ENCODE results near the gene RGS14. TPM values are rescaled to one million over a fixed set of nuclear protein-coding genes. Genes with fewer than 3 reads are reported as not detected.

The RGS14 gene
- total RNA-seq, 1 experiment from 2014 or later, result 9.4 TPM

- Histone ChIP-seq H3K9ac (ENCODE audit: low read length) (no peak overlapping the region), H3K4me3 (replicated peaks in 1 of 2; ENCODE audit: low read depth in 1 of 2, low read length in 2 of 2) (no peak overlapping the region), H3K9me2 (ENCODE audit: insufficient read depth) (no peaks in the 10 kb centered on the region), H3K4me1 (ENCODE audit: control insufficient read depth in 1 of 2, insufficient read depth in 2 of 2, low read length in 2 of 2) (peaks cover 18 to 48% of the 10 kb centered on the region in 2 experiments), H3K36me3 (ENCODE audit: control insufficient read depth in 1 of 2, insufficient read depth in 2 of 2, low read length in 2 of 2) (no peaks in the 10 kb centered on the region), H3K27ac (ENCODE audit: low read depth, low read length) (no peak overlapping the region), H3K27me3 (ENCODE audit: insufficient read depth, low read length) (no peaks in the 10 kb centered on the region), H4K20me1 (ENCODE audit: insufficient read depth) (no peaks in the 10 kb centered on the region), H3K79me2 (ENCODE audit: insufficient read depth, low read length) (no peaks in the 10 kb centered on the region), H2AFZ (ENCODE audit: low read depth, low read length, poor library complexity, severe bottlenecking) (no peak overlapping the region), H3K4me2 (ENCODE audit: low read length) (no peak overlapping the region), H3K9me3 (ENCODE audit: control insufficient read depth in 1 of 2, insufficient read depth in 1 of 2, low read depth in 1 of 2, low read length in 2 of 2) (no peaks in the 10 kb centered on the region)
- TF ChIP-seq FOSL1 (IDR thresholded peaks at IDR 0.05; ENCODE audit: low read depth) (no peak), REST (IDR thresholded peaks at IDR 0.05; ENCODE audit: low read depth) (no peak), ZNF274 (IDR thresholded peaks at IDR 0.05; ENCODE audit: low read depth, low read length) (no peak), EZH2phosphoT487 (IDR thresholded peaks at IDR 0.05; ENCODE audit: borderline replicate concordance) (no peak), RAD21 (IDR thresholded peaks at IDR 0.05; ENCODE audit: low read depth) (no peak), SRF (IDR thresholded peaks at IDR 0.05; ENCODE audit: low read depth) (no peak)
- intact Hi-C loops (cut with micrococcal nuclease), result loop anchor here (5.0 kb wide), 2 partner anchors 73 to 183 kb away; partner anchors contain the start of gene PDLIM7
- DNase-seq (ENCODE audit: low read depth, low spot score), result no peak
- no TSS peak for BruUV-seq (replicated peaks)
- CTCF ChIA-PET, result no interaction called here
- RAD21 ChIA-PET (ENCODE audit: low non-redundant PET in 1 of 2, low total read pairs in 2 of 2, uncharacterized antibody in 2 of 2, unreplicated experiment in 2 of 2), result no interaction called here
- POLR2A ChIA-PET, result no interaction called here
- no peak for ATAC-seq
These were observed 43.1 kb upstream of the RGS14 start for GRCh38 chr5:177314376-177315342.

Measured in HCT116 (cell line).